GM23338 (cell line): ENCODE measurements around the gene CX3CL1. TPM values are rescaled to one million over a fixed set of nuclear protein-coding genes. Genes with fewer than 3 reads are reported as not detected.

ENCODE experiments used
- ATAC-seq: fragments of 200-7000 bp; cut with Tn5 transposase; 3 replicates; pipeline ENCODE4 v1.9.1; 2020
- DNase-seq: peaks from one replicate; pipeline ENCODE4 v3.0.0-alpha.2; 2015; ENCODE audit warnings: low spot score
- H2AFZ ChIP-seq: fragments of 200-600 bp; sonication (generic); 2 replicates; pipeline ENCODE4 v1.8.0; 2016; ENCODE audit warnings: antibody characterized with exemption, mild to moderate bottlenecking, moderate library complexity
- H3F3A ChIP-seq: fragments of 200-600 bp; sonication (generic); replicated peaks from 2 replicates; pipeline ENCODE4 v1.8.0; 2017; ENCODE audit warnings: antibody characterized with exemption, mixed run types, low read depth
- H3K27ac ChIP-seq: fragments of 200-600 bp; sonication (generic); 2 replicates; pipeline ENCODE4 v1.6.1; 2016; ENCODE audit warnings: low read depth
- H3K27me3 ChIP-seq: fragments of 200-600 bp; sonication (generic); 2 replicates; pipeline ENCODE4 v1.8.0; 2016; ENCODE audit warnings: mild to moderate bottlenecking, mixed run types, moderate library complexity; ENCODE audit not compliant: insufficient read depth
- H3K36me3 ChIP-seq: fragments of 200-600 bp; sonication (generic); 2 replicates; pipeline ENCODE4 v1.8.0; 2016; ENCODE audit warnings: mild to moderate bottlenecking; ENCODE audit not compliant: insufficient read depth
- H3K4me1 ChIP-seq: fragments of 200-600 bp; sonication (generic); 2 replicates; pipeline ENCODE4 v1.8.0; 2016; ENCODE audit warnings: mild to moderate bottlenecking, moderate library complexity; ENCODE audit not compliant: insufficient read depth
- H3K4me2 ChIP-seq: fragments of 200-600 bp; sonication (generic); 2 replicates; pipeline ENCODE4 v1.7.1; 2017; ENCODE audit warnings: mixed run types
- H3K4me3 ChIP-seq: fragments of 200-600 bp; sonication (generic); 2 replicates; pipeline ENCODE4 v1.6.1; 2016; ENCODE audit warnings: mixed run types
- H3K79me2 ChIP-seq: fragments of 200-600 bp; sonication (generic); replicated peaks from 2 replicates; pipeline ENCODE4 v1.8.0; 2017; ENCODE audit warnings: mild to moderate bottlenecking; ENCODE audit not compliant: insufficient read depth
- H3K9me2 ChIP-seq: fragments of 200-600 bp; sonication (generic); 2 replicates; pipeline ENCODE4 v1.8.0; 2017; ENCODE audit not compliant: insufficient read depth
- H4K20me1 ChIP-seq: fragments of 200-600 bp; sonication (generic); replicated peaks from 2 replicates; pipeline ENCODE4 v1.8.0; 2017; ENCODE audit warnings: mild to moderate bottlenecking; ENCODE audit not compliant: insufficient read depth
- H3K27ac Mint-ChIP-seq: 2 replicates; pipeline ENCODE4 v1.8.0; 2020; ENCODE audit warnings: inconsistent platforms, mild to moderate bottlenecking, moderate library complexity, mixed read lengths
- H3K27me3 Mint-ChIP-seq: 3 replicates; pipeline ENCODE4 v1.8.0; 2022; ENCODE audit warnings: low read depth, mild to moderate bottlenecking, moderate library complexity, mixed read lengths, inconsistent platforms; ENCODE audit not compliant: insufficient read depth, poor library complexity
- H3K36me3 Mint-ChIP-seq: 3 replicates; pipeline ENCODE4 v1.8.0; 2021; ENCODE audit warnings: low read depth, mild to moderate bottlenecking, inconsistent platforms, moderate library complexity, mixed read lengths
- H3K4me1 Mint-ChIP-seq: 3 replicates; pipeline ENCODE4 v1.8.0; 2020; ENCODE audit warnings: mild to moderate bottlenecking, inconsistent platforms, mixed read lengths
- H3K4me3 Mint-ChIP-seq: 3 replicates; pipeline ENCODE4 v1.8.0; 2021; ENCODE audit warnings: moderate library complexity, mild to moderate bottlenecking, inconsistent platforms, mixed read lengths
- H3K9me3 Mint-ChIP-seq: 3 replicates; pipeline ENCODE4 v1.8.0; 2020; ENCODE audit warnings: moderate library complexity, mild to moderate bottlenecking, inconsistent platforms, mixed read lengths
- CREB1 ChIP-seq: fragments of 250-450 bp; sonication (Bioruptor Pico); IDR thresholded peaks from 2 replicates; pipeline ENCODE4 v1.5.0; 2020; ENCODE audit warnings: low read depth, mild to moderate bottlenecking, moderate library complexity
- CTCF ChIP-seq, 2 experiments: fragments of 200-600 bp in 1 of 2; sonication (generic) in 1 of 2; conservative IDR thresholded peaks; 2 replicates each; pipeline versions ENCODE4 v1.5.1 to v1.6.1; 2016 to 2017; ENCODE audit warnings: antibody characterized with exemption in 2 of 2, low read depth in 2 of 2, mild to moderate bottlenecking in 2 of 2, moderate library complexity in 1 of 2
- ETS1 ChIP-seq: IDR thresholded peaks from 2 replicates; pipeline ENCODE4 v1.6.1; 2016; ENCODE audit warnings: antibody characterized with exemption
- EZH2 ChIP-seq: fragments of 200-600 bp; sonication (generic); IDR thresholded peaks from one replicate; pipeline ENCODE4 v1.8.0; 2017; ENCODE audit warnings: antibody characterized with exemption, mild to moderate bottlenecking, low read depth; ENCODE audit not compliant: unreplicated experiment
- EZH2phosphoT487 ChIP-seq: fragments of 200-600 bp; sonication (generic); IDR thresholded peaks from one replicate; pipeline ENCODE4 v1.8.1; 2018; ENCODE audit warnings: antibody characterized with exemption; ENCODE audit not compliant: unreplicated experiment
- JUNB ChIP-seq: IDR thresholded peaks from one replicate; pipeline ENCODE4 v1.6.1; 2016; ENCODE audit warnings: antibody characterized with exemption; ENCODE audit not compliant: unreplicated experiment
- NANOG ChIP-seq: IDR thresholded peaks from 2 replicates; pipeline ENCODE4 v1.6.1; 2016; ENCODE audit warnings: antibody characterized with exemption, borderline replicate concordance
- POLR2AphosphoS5 ChIP-seq: IDR thresholded peaks from 2 replicates; pipeline ENCODE4 v1.6.1; 2016; ENCODE audit warnings: antibody characterized with exemption, low read depth
- REST ChIP-seq: IDR thresholded peaks from one replicate; pipeline ENCODE4 v1.6.1; 2018; ENCODE audit warnings: antibody characterized with exemption; ENCODE audit not compliant: unreplicated experiment
- STAT1 ChIP-seq: IDR thresholded peaks from one replicate; pipeline ENCODE4 v1.6.1; 2016; ENCODE audit warnings: antibody characterized with exemption; ENCODE audit not compliant: unreplicated experiment
- ZNF114 ChIP-seq: fragments of 250-450 bp; sonication (Bioruptor Pico); IDR thresholded peaks from 2 replicates; pipeline ENCODE4 v1.5.0; 2020; ENCODE audit warnings: mild to moderate bottlenecking, moderate library complexity
- ZNF462 ChIP-seq: fragments of 250-450 bp; sonication (Bioruptor Pico); IDR thresholded peaks from 2 replicates; pipeline ENCODE4 v1.5.0; 2020; ENCODE audit warnings: mild to moderate bottlenecking, moderate library complexity
- polyA plus RNA-seq: library from polyadenylated mRNA; unstranded; fragments of >200 nt; fragmentation: Nextera tagmentation; extraction: Ambion mirVana; gene quantifications from 2 replicates; pipeline ENCODE4 v1.2.1, GENCODE V29; 2016
- total RNA-seq: library from RNA; depleted of rRNA; stranded (reverse); fragments of >200 nt; shearing (Covaris generic); gene quantifications from 2 replicates; pipeline ENCODE4 v1.2.3, GENCODE V29; 2014

Gene CX3CL1
- total and polyA plus RNA-seq, 2 experiments from 2014 or later: 0.24 to 2.8 TPM

GRCh38 chr16:57394444-57394843 lies 22.2 kb downstream of the CX3CL1 start:
- Histone ChIP-seq H3K79me2 (no peaks in the 10 kb centered on the region), H3K36me3 (no peaks in the 10 kb centered on the region), H3K27ac (no peak overlapping the region), H3K9me2 (no peaks in the 10 kb centered on the region), H4K20me1 (no peaks in the 10 kb centered on the region), H3F3A (no peaks in the 10 kb centered on the region), H2AFZ (no peak overlapping the region), H3K4me2 (no peak overlapping the region), H3K27me3 (no peaks in the 10 kb centered on the region), H3K4me3 (no peak overlapping the region), H3K4me1 (no peaks in the 10 kb centered on the region)
- Mint-ChIP-seq H3K4me3 (no peak overlapping the region), H3K9me3 (peaks cover 3% of the 10 kb centered on the region; the same call in 1 of the 3 replicates), H3K27ac (no peak overlapping the region), H3K27me3 (peaks cover 5% of the 10 kb centered on the region), H3K4me1 (no peaks in the 10 kb centered on the region), H3K36me3 (no peaks in the 10 kb centered on the region)
- TF ChIP-seq REST (no peak), ETS1 (no peak), CREB1 (no peak), ZNF114 (CRISPR knock-in tag) (no peak), EZH2phosphoT487 (no peak), JUNB (no peak), POLR2AphosphoS5 (no peak), CTCF (conservative IDR thresholded peaks at IDR 0.05; ENCODE audit: low read depth in 2 of 2) (no peak), ZNF462 (CRISPR knock-in tag) (no peak), EZH2 (no peak), NANOG (no peak), STAT1 (no peak)
- DNase-seq (no peak), ATAC-seq (no peak)
